Measurements from ENCODE around the gene ITPRIPL2.

ITPRIPL2 gene

GRCh38 chr16:19119564-19119963 lies 5.8 kb downstream of the ITPRIPL2 start:
- no peak for DNase-seq (ENCODE audit: low spot score)

GRCh38 chr16:19123535-19124178 lies 9.9 kb downstream of the ITPRIPL2 start:
- DNase-seq (ENCODE audit: low spot score) = no peak

- no peak for DNase-seq (ENCODE audit: low spot score)
Observed at GRCh38 chr16:19126300-19126699, 12.5 kb downstream of the ITPRIPL2 start.

GRCh38 chr16:19127205-19127604 lies 13.4 kb downstream of the ITPRIPL2 start:
- DNase-seq (ENCODE audit: low spot score) = no peak

GRCh38 chr16:19127674-19128131 lies 13.9 kb downstream of the ITPRIPL2 start:
- DNase-seq (ENCODE audit: low spot score) = no peak

GRCh38 chr16:19128454-19129200 lies 14.9 kb downstream of the ITPRIPL2 start:
- no peak for DNase-seq (ENCODE audit: low spot score)

GRCh38 chr16:19130385-19130784 lies 16.6 kb downstream of the ITPRIPL2 start:
- DNase-seq (ENCODE audit: low spot score) = no peak

- no peak for DNase-seq (ENCODE audit: low spot score)
Observed at GRCh38 chr16:19130852-19131824, 17.4 kb downstream of the ITPRIPL2 start.

- no peak for DNase-seq (ENCODE audit: low spot score)
Observed at GRCh38 chr16:19131825-19132218, 18.1 kb downstream of the ITPRIPL2 start.

GRCh38 chr16:19132255-19132654 lies 18.5 kb downstream of the ITPRIPL2 start:
- DNase-seq (ENCODE audit: low spot score) = no peak

- DNase-seq (ENCODE audit: low spot score) = no peak
Observed at GRCh38 chr16:19132898-19133297, 19.1 kb downstream of the ITPRIPL2 start.

GRCh38 chr16:19133600-19133999 lies 19.8 kb downstream of the ITPRIPL2 start:
- no peak for DNase-seq (ENCODE audit: low spot score)

- DNase-seq (ENCODE audit: low spot score) = no peak
Observed at GRCh38 chr16:19135201-19135842, 21.6 kb downstream of the ITPRIPL2 start.

- DNase-seq (ENCODE audit: low spot score) = no peak
Observed at GRCh38 chr16:19135896-19136438, 22.2 kb downstream of the ITPRIPL2 start.

GRCh38 chr16:19136549-19137196 lies 22.9 kb downstream of the ITPRIPL2 start:
- DNase-seq (ENCODE audit: low spot score) = no peak

- no peak for DNase-seq (ENCODE audit: low spot score)
Observed at GRCh38 chr16:19137201-19138128, 23.7 kb downstream of the ITPRIPL2 start.

- no peak for DNase-seq (ENCODE audit: low spot score)
Observed at GRCh38 chr16:19138601-19139000, 24.8 kb downstream of the ITPRIPL2 start.

GRCh38 chr16:19139436-19140091 lies 25.8 kb downstream of the ITPRIPL2 start:
- DNase-seq (ENCODE audit: low spot score) = no peak

- DNase-seq (ENCODE audit: low spot score) = no peak
Observed at GRCh38 chr16:19140396-19140795, 26.6 kb downstream of the ITPRIPL2 start.
